Left hindlimb (tissue), 1 donor: ENCODE data around the gene CD276.
"Not testable (repeated sequence)": the region's sequence is repeated elsewhere in the genome, so short reads cannot be mapped to it uniquely, and the experiment has no call there.

ENCODE experiments used
- DNase-seq: peaks from one replicate; pipeline ENCODE4 v3.0.0-alpha.2; 2018

The CD276 gene

DNA sequence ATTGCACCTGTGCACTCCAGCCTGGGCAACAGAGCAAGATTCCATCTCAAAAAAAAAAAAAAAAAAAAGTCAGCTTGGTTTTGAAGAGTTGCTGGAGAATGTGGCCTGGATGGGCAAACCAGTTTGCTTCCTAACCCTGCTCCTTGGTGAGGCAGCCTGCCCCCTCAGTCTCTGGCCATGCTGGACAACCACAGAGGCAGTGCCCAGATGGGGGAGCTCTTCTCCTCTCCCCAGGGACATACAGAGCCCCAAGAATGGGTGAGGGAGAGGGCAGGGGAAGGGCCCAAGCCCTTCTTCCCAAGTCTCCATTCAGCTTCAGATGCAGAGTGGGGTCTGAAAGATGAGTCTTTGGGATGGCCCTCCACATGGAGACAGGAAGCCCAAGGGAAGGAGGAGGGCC, 27.9 kb downstream of the CD276 start:
- DNase-seq = no peak

- no peak for DNase-seq
These were observed 30.6 kb downstream of the CD276 start for GRCh38 chr15:73714695-73715301.

- no peak for DNase-seq
These were observed 31.2 kb downstream of the CD276 start for GRCh38 chr15:73715417-73715816.

- no peak for DNase-seq
These were observed 32.2 kb downstream of the CD276 start for GRCh38 chr15:73716417-73716816.

GRCh38 chr15:73717206-73717605, 33.0 kb downstream of the CD276 start:
- DNase-seq = no peak

GRCh38 chr15:73717802-73718201, 33.6 kb downstream of the CD276 start:
- no peak for DNase-seq

- DNase-seq = no peak
These were observed 34.5 kb downstream of the CD276 start for GRCh38 chr15:73718694-73719093.

DNA sequence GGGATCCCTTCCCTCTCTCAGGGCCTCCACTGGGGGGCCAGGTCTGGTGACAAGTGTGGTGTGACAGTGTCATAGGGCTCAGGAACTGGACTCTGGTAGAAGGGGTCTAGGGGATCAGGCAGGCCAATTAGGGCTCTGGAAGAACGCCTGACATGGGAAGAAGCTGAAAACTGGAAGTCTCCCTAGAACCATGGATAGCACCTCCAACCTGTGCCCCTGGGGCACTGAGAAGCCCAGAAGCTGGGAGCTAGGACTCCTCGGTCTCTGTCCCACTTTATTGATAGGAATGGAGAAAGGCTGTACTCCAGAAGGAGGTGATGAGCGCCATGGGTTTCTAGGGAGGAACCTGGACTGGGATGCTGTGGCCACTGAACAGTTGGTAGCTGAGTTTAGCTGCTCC, 38.2 kb downstream of the CD276 start:
- no peak for DNase-seq

DNA sequence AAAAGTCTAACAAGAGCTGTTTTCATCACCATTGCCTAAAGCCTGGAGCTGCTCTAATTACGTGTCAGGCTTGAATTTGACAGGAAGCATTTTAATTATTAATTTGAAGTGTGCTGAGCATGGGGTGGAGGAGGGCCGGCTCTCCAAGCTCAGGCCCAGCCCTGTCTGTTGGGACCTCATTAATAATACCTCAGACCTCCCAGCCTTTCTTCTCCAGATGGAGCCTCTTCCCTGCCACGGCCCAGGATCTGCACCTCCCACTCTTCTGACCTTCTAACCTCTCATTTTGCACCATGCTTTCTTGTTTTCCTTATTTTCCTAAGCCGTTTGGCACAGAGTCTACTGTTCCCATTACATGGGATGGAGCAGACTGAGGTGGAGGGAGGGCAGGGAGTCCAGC, 39.0 kb downstream of the CD276 start:
- DNase-seq = no peak

DNA sequence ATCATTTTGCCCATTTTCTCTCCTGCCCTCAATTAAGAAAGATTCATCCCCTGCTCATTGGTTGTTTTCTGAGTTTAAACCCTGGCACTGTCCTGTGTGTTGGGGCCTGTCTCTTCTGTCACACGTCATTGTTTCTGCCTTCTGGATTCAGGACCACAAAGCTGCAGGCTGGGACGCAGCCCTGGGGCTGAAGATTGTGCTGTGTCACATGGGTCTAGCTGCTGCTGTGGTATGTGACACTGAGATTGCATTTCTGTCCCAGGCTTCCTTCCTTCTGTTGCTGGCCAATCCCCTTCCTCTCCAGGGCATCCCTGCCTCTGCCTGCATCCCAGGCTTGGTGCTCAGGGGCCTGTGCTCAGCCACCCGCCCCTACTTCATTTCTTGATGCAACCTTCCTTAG, 40.0 kb downstream of the CD276 start:
- DNase-seq = no peak

GRCh38 chr15:73727330-73727976, 43.3 kb downstream of the CD276 start:
- DNase-seq = no peak

DNA sequence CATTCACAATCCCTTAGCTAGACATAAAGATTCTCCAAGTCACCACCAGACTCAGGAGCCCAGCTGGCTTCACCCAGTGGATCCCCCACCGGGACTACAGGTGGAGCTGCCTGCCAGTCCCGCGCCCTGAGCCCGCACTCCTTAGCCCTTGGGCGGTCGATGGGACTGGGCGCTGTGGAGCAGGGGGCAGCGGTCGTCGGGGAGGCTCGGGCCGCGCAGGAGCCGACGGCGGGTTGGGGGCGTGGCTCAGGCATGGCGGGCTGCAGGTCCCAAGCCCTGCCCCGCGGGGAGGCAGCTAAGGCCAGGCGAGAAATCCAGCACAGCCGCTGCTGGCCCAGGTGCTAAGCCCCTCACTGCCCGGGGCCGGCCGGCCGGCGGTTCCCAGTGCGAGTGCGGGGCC, 47.9 kb downstream of the CD276 start:
- not testable (repeated sequence) for DNase-seq

- no peak for DNase-seq
These were observed 48.7 kb downstream of the CD276 start for GRCh38 chr15:73732930-73733329.

DNA sequence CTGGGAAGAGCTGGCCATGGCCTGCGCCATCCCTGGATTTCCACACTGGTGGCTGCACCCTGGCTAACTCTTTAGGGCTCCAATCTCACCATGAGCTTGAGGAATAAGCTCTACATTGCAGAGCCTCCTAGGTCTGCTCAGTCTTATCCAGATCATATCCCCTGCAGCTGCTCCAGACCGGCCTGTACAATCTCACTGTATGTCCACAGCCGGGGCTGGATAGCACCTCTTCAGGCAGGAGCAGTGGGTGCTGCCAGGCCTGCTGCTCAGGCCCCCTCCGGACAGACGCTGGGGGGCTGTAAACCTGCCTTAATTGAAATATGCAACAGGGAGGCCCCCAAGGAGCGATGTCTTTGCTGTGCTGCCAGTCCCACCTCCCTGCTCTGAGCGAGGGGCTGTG, 53.4 kb downstream of the CD276 start:
- no peak for DNase-seq

- no peak for DNase-seq
These were observed 56.2 kb downstream of the CD276 start for GRCh38 chr15:73740152-73741048.

- DNase-seq = no peak
These were observed 57.2 kb downstream of the CD276 start for GRCh38 chr15:73741321-73741836.

DNA sequence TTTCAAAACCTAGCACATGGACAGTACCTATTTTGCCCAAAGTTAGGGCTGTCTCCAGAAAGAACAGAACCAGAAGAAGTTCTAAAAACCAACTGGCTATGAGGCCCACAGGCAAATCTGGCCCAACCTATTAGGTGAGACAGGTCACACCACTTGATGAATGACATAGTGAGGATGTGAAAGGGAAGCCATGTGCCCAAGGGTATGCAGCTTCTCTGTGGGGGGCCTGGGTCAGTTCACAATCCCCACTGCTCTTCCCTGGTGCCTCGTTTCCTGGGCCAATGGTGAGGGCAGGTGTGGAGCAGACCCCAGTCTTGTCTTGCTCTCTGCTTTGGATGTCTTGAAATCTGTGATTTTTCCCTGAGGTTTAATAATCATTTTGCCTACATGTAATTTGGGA, 60.1 kb downstream of the CD276 start:
- no peak for DNase-seq

DNA sequence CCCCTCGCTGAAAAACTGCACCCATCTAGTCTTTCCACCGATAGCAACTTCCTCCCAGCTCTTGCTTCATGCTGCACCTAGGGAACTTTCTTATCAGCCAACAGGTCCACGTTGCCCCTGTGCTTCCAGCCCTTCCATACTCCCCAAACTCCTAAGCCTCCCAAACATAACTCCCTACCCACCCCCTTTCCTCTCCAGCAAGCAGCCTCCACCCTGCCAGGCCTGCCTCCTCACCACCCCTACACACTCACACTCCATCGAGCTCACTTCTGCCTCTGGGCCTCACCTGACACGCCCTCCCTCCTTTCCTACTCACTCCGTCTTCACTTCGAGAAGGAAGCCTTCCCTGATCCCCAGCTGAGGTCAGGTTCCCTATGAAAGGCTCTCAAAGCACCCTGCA, 60.9 kb downstream of the CD276 start:
- DNase-seq = no peak

DNA sequence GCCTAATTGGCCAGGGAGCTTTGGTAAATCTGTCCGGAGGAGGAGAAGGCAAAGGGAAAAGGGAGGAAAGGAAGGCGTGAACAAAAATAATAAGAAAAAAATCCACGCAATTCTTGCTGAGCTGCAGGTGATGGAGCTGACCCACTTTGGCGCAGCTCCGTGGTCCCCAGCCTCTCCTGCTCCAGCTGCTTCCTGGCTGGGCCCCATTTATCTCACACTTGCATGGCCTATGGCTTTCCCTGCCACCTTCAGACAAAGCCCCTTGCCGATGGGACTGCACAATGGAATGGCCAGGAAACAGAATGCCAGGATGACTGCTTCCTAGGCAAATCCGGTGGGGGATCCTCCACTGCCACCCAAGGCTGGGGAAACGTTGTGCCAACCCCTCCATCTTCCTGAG, 62.1 kb downstream of the CD276 start:
- DNase-seq = no peak

GRCh38 chr15:73746883-73747282, 62.7 kb downstream of the CD276 start:
- no peak for DNase-seq

GRCh38 chr15:73747847-73748590, 63.8 kb downstream of the CD276 start:
- DNase-seq = no peak

- DNase-seq = no peak
These were observed 64.5 kb downstream of the CD276 start for GRCh38 chr15:73748730-73749129.

GRCh38 chr15:73749533-73749932, 65.3 kb downstream of the CD276 start:
- no peak for DNase-seq
